Stomach (tissue), 4 donors: ENCODE data around the gene IKBIP.

Source experiments
- CTCF ChIP-seq, 7 experiments: fragments of 450-650 bp in 4 of 7; fragments of 200-600 bp in 3 of 7; sonication (generic) in 3 of 7; IDR thresholded peaks; one replicate each; pipeline ENCODE4 v1.5.1; 2016 to 2019; ENCODE audit warnings: antibody characterized with exemption in 7 of 7, control low read depth in 2 of 7, mild to moderate bottlenecking in 1 of 7
- EP300 ChIP-seq: sonication (generic); formaldehyde crosslinking; IDR thresholded peaks from one replicate; pipeline ENCODE4 v1.6.1; 2017; ENCODE audit warnings: antibody characterized with exemption
- POLR2A ChIP-seq, 4 donors: fragments of 450-650 bp; IDR thresholded peaks; one replicate each; pipeline ENCODE4 v1.6.1; 2016; ENCODE audit warnings: antibody characterized with exemption in 4 of 4, control low read depth in 2 of 4, mild to moderate bottlenecking in 1 of 4, moderate library complexity in 1 of 4
- POLR2AphosphoS5 ChIP-seq, 3 donors: sonication (generic); formaldehyde crosslinking; IDR thresholded peaks; one replicate each; pipeline ENCODE4 v1.6.1; 2016; ENCODE audit warnings: antibody characterized with exemption in 3 of 3

DNA sequence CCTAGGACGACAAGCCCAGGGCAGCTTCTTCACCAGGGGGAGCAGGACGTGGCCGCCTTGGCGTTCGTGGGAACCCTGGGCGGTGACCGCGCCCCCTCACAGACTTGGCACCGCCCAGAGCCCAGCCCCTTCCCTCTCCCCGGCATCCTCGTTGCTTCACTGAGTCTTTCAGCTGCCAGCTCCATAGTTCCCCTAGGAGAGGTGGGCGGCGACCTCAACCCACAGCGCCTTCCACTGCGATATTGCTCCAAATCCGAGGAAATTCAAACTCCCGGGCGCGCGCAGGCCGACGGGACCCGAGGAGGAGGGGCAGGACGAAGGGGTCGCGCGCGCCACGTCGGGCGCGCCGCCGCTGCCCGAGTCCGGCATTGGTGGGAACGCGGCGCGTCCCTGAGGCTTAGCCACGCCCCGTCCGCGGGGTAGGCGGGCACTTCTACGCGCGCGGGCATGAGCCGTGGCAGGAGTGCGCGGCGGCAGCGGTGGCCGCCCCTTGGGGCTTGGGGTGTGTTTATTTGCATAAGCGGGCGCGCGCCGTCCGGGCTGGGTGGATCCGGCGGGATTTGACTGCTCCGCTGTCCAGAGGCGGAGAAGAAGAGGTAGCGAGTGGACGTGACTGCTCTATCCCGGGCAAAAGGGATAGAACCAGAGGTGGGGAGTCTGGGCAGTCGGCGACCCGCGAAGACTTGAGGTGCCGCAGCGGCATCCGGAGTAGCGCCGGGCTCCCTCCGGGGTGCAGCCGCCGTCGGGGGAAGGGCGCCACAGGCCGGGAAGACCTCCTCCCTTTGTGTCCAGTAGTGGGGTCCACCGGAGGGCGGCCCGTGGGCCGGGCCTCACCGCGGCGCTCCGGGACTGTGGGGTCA lies at the start of gene IKBIP, which contains the start of gene APAF1:
- TF ChIP-seq CTCF (IDR thresholded peaks at IDR 0.05) (no peak), POLR2A (IDR thresholded peaks at IDR 0.05) (no peak), POLR2AphosphoS5 (IDR thresholded peaks at IDR 0.05) (peak; percentile 39 to 87 (median 75)), EP300 (no peak)
